HG02884 (cell line): ENCODE measurements around the gene ZXDC.

Source experiments
- ATAC-seq: cut with Tn5 transposase; IDR thresholded peaks from one replicate; pipeline ENCODE4 v1.9.1; 2021; ENCODE audit warnings: mild to moderate bottlenecking, moderate library complexity; ENCODE audit not compliant: unreplicated experiment

ZXDC gene

GRCh38 chr3:126439346-126439967 lies 36.2 kb downstream of the ZXDC start:
- no peak for ATAC-seq

- ATAC-seq: no peak
Observed at GRCh38 chr3:126438746-126439145, 36.9 kb downstream of the ZXDC start.

GRCh38 chr3:126438186-126438585 lies 37.5 kb downstream of the ZXDC start:
- no peak for ATAC-seq

DNA sequence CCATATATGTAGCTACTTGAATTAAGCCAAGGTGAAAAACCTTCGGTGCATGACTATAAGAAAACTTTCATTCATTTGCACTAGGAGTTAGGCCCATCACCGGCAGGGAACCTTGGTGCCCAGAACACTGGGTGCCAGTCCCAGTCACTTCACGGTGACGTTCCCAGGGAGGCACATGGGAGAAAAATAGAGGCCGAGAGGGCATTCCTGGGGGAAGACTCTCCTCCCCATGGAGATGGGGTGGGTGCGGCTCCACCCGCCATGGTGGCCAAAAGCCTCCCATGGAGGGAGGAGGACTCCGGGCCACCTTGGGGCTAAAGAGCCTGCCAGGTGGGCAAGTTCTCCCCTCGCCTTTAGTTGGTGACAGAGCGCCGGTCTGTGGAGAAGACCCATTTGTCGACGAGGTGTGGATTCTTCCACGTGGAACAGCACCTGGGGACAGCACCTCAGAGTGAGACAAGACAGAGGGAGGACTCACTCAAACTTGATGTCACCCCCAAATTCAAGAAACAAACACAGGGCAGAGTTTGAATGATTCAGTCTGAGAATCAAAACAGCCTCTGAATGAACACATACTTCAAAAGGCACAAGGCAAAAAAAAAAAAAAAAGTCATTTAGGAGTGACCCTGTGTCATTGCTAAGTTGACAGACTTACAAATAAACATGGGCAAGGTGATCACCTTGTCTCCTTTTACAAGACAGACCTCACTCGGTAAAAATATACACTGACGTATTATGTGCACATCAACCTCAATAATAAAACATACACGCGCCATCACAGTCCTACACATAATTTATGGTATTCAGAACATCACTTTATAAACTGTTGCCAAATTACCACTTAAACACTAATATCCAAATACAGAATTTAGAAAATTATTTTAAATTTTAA lies 38.6 kb downstream of the ZXDC start:
- ATAC-seq: no peak

GRCh38 chr3:126435456-126436315 lies 40.0 kb downstream of the ZXDC start:
- ATAC-seq: no peak

DNA sequence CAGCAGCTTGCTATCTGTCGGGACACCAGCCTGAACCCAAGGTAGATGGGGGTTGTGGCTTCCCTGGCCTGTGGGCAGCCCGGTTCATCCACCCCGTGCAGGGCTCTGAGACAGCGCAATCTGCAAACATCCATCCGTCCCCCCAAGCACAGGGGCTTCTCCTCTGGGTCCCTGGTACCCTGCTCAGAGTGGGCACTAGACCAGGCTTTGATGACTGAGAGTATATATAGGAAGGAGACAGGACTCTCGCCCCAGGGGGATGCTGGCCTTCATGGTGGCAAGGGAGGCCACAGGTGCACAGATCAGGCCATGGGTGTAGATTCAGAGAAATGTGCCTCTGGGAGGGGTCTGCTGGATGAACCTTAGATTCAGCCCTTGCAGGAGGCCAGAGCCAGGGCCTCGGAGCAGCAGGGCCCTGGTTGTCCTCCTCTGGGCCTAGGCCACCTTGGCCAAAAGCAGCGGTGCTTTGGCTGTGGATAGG lies 40.7 kb downstream of the ZXDC start:
- no peak for ATAC-seq

DNA sequence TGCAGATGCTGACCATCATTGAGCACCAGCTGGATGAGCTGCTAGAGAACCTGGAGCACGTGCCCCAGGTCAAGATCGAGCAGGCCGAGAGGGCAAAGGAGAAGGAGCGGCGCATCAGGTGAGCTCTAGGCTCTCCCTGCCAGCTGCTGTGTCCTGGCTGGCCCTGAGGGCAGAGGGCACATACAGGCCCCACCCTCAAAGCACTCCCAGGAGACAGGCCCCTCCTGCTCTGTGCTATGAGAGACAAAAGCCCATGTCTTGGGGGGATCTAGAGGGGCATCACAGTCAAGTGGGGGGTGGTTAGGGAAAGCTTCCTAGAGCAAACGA lies 41.5 kb downstream of the ZXDC start:
- ATAC-seq: no peak

DNA sequence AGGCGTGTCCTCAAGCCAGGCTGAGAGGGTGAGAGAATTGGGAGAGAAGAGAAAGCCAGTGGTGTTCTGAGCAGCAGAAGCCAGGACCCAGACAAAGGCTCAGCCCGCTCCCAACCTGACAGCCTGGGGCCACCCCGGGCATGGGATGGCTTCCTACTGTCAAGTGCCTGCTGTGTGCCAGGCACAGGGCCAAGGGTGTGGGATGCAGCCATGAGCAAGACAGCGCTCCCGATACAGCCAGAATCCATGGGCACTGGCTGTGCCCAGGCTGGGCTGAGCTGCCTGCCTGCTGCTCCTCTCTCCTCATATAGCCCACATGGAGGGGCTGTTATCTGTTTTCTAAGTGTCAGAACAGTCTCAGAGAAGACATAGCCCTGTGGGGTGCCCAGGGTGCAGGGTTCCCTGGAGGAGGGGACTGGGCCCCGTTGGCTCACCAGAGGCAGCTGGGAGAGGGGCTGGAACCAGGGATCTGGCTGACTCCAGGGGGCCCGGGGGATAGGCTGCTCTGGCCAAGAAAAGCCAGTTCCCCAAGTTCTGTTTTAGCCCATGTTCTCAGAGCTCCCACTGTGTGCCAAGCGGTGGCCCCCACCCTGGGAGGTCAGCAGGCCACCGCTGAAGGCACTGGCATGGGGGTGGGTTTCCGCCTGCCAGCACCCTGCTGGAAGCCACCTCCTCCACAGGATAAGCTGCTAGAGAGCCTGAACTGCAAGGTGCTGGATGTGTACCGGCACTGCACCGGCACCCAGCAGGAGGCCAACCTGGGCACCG lies 42.0 kb downstream of the ZXDC start:
- ATAC-seq: no peak

DNA sequence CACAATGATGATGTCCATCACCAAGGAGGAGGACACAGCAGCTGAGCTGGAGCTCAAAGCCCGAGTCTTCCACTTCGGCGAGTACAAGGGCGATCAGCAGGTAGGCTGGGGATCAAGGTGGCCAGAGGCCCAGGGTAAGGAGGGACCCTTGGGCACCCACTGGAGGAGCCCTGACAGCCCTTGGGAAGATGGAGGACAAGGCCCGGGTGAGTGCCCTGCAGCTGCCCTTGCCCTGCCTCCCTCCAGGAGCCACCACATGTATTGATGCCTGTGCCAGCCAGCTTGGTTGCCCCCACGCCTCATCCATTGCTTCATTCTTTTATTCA lies 42.6 kb downstream of the ZXDC start:
- ATAC-seq: no peak

DNA sequence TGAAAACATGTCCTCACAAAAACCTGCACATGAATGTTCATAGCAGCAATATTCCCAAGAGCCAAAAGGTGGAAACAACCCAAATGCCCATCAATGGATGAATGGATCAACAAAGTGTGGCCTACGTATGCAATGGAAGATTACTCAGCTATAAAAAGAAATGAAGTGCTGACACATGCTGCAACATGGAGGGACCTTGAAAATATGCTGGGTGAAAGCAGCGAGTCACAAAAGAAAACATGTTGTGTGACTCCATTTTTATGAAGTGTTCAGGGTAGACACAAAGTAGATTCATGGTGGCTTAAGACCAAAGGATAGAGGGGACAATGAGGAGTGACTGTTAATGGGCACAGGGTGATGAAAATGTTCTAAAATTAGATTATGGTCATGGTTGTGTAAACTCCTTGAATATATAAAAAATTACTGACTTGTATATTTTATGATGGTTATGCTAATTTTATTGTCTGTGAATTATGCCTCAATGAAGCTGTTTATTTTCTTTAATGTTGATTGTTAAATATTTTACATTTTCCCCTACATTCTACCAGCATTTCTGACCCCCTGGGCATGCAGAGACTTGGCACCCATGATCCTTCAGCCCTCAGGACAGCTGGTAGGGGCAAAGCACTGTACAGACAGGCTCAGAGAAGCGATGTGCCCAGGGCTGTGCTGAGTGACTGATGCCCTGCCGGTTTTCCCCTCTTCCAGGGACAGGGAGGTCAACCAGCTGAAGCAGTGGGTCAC lies 43.2 kb downstream of the ZXDC start:
- ATAC-seq: no peak

DNA sequence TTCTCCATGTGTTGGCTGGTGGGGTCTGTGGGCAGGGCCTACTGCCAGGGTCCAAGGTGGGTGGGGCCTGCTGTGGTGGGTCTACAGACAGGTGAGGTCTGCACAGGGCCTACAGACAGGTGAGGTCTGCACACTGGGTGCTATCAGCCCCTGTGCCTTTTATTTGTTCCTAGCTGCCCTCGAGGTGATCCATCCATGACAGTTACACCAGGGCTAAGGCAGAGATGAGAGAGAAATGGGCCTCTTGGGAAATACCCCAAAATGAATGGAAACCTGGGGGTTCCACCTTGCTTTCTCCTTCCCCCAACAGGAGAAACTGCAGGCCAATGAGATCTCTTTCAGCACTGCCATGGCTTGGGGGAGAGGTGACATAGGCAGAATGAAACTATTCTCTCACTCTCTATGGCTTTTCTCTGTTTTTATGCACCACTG lies 44.6 kb downstream of the ZXDC start:
- peak; percentile 70 for ATAC-seq

DNA sequence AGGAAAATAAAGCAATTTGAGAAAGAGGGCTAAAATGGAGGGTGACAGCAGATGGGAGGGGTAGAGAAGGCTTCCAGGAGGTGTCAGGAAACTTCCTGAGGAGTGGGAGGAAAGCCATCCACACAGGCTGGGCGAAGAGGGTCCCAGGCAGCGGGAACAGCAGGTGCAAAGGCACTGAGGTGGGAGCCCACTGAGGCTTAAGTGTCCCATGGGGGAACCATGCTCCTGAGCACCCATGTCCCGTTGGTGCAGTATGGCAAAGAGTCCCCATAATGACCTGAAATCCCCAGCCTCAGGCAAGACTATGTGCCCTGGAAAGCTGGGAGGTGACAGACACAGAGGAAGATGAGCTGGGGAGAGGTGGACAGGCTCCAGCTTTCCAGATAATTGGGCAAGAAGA lies 50.9 kb downstream of the ZXDC start:
- ATAC-seq: no peak

DNA sequence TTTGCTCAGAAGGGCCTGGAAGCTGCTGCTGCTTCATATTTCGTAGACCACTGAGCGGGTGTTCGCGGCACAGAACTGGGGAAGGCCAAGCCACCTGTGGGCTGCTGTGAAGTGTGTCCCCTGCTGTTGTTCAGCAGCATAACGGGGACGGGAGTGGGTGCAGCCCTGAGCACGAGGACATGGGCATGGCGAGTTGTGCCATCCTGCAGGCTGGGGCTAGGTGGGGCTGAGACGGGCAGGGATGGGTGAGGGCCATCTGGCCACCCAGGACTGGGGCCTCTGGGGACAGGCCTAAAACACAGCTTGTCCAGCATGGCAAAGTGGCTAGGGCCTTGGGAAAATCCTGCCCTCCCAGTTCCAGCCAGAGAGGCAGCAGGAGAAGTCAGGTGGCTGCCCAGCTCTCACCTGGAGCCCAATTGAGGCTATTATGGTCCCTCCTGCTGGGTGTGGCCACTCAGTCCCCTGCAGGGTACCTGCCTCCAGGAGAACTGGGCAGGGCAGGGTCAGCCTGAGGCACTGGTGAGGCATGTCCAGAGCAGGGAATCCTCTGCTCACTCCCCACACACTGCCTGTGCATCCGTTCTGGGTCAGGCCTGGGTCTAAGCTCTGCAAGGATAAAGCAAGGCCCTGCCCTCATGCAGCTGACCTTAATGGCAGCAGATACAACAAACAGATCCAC lies 51.5 kb downstream of the ZXDC start:
- ATAC-seq: no peak

GRCh38 chr3:126423191-126424038 lies 52.3 kb downstream of the ZXDC start:
- no peak for ATAC-seq

- ATAC-seq: no peak
Observed at GRCh38 chr3:126422571-126423091, 53.1 kb downstream of the ZXDC start.

DNA sequence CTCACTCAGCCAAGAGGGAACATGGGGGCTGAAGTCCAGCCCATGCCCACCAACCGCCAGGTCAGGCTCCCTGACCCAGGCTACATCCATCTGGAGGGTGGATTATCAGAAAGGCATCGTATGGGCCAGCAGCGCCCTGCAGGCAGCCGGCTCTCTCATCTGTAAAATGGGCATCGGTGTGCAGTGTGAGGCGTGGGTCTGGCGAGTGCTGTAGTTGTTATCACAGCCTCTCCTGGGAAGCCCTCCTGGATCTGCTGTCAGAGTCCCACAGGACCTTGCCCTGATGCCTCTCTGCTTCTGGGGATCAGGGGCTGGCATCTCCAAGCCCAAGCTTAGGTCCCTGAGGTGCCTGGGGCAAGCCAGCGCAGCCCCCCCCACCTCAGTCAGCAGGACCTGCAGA lies 53.6 kb downstream of the ZXDC start:
- no peak for ATAC-seq

DNA sequence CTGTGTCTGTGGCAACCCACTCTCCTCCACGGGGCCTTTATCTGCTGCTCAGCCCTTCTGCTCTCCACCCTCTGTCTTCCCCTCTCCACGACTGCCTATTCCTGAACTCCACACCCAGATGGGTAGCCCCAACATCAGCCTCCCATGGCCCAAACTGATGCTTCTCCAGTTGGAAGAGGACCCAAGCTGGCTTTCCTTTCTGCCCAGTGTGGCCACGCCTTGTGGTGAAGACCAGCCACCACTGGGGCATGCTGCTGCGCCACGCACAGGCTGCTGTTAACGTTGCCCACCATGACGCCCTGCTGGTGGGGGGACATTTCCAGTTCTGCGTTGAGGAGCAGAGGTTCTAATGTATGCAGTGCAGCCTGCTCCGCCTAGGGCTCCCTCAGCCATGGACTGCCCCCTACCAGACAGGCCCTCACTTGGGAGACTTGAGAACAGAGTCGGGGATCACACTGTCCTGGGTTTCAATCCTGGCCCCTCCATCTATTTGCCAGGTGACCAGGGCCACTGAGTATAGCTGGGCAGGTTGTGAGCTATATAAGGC lies 54.0 kb downstream of the ZXDC start:
- ATAC-seq: no peak
